Eye (tissue), 1 donor: ENCODE results near the gene RGS7.
"Not testable (repeated sequence)": the region's sequence is repeated elsewhere in the genome, so short reads cannot be mapped to it uniquely, and the experiment has no call there.

ENCODE experiments used
- DNase-seq: peaks from one replicate; pipeline ENCODE4 v3.0.0-alpha.2; 2015

Gene RGS7

GRCh38 chr1:240763771-240764170 lies 593.2 kb downstream of the RGS7 start:
- DNase-seq, result no peak

- not testable (repeated sequence) for DNase-seq
Observed at GRCh38 chr1:240763095-240763494, 593.9 kb downstream of the RGS7 start.

- DNase-seq, result not testable (repeated sequence)
Observed at GRCh38 chr1:240762471-240762987, 594.5 kb downstream of the RGS7 start.

GRCh38 chr1:240758777-240759176 lies 598.2 kb downstream of the RGS7 start:
- DNase-seq, result not testable (repeated sequence)

- DNase-seq, result no peak
Observed at GRCh38 chr1:240758296-240758695, 598.7 kb downstream of the RGS7 start.

- no peak for DNase-seq
Observed at GRCh38 chr1:240747907-240748306, 609.1 kb downstream of the RGS7 start.

- DNase-seq, result no peak
Observed at GRCh38 chr1:240743705-240744104, 613.3 kb downstream of the RGS7 start.

- DNase-seq, result no peak
Observed at GRCh38 chr1:240739754-240740153, 617.3 kb downstream of the RGS7 start.

GRCh38 chr1:240739139-240739538 lies 617.9 kb downstream of the RGS7 start:
- DNase-seq, result no peak

- no peak for DNase-seq
Observed at GRCh38 chr1:240737766-240738265, 619.2 kb downstream of the RGS7 start.

GRCh38 chr1:240737298-240737697 lies 619.7 kb downstream of the RGS7 start:
- no peak for DNase-seq

GRCh38 chr1:240734705-240735104 lies 622.3 kb downstream of the RGS7 start:
- not testable (repeated sequence) for DNase-seq

GRCh38 chr1:240734001-240734400 lies 623.0 kb downstream of the RGS7 start:
- DNase-seq, result no peak

- peak; percentile 78 for DNase-seq
Observed at GRCh38 chr1:240732390-240732789, 624.6 kb downstream of the RGS7 start.
